H1 (cell line): ENCODE measurements around the gene TMEM139.

Experiments used
- CEBPB ChIP-seq: IDR thresholded peaks from 2 replicates; pipeline ENCODE4 v1.6.1; 2012; ENCODE audit warnings: low read depth, low read length
- EZH2 ChIP-seq: fragments of 200-600 bp; sonication (generic); IDR thresholded peaks from 2 replicates; pipeline ENCODE4 v1.7.1; 2012; ENCODE audit warnings: low read depth, mild to moderate bottlenecking, moderate library complexity, low read length, inconsistent platforms; ENCODE audit not compliant: severe bottlenecking
- JUN ChIP-seq: IDR thresholded peaks from 2 replicates; pipeline ENCODE4 v1.6.1; 2011; ENCODE audit warnings: low read depth, mild to moderate bottlenecking, improper control_type of control experiment, low read length
- KDM1A ChIP-seq: fragments of 200-600, 300-600 bp; sonication (generic); IDR thresholded peaks from 2 replicates; pipeline ENCODE4 v1.7.1; 2016; ENCODE audit warnings: mild to moderate bottlenecking, low read length, borderline replicate concordance
- MAX ChIP-seq: IDR thresholded peaks from 2 replicates; pipeline ENCODE4 v1.6.1; 2012; ENCODE audit warnings: inconsistent platforms
- POLR2A ChIP-seq, 2 experiments: IDR thresholded peaks; 1 replicate in 1 of 2; 2 replicates in 1 of 2; pipeline ENCODE4 v1.6.1; 2011; ENCODE audit warnings: low read depth in 2 of 2, low read length in 2 of 2, mild to moderate bottlenecking in 2 of 2; ENCODE audit errors: control extremely low read depth in 1 of 2
- POLR2AphosphoS5 ChIP-seq: IDR thresholded peaks from 2 replicates; pipeline ENCODE4 v1.6.1; 2011; ENCODE audit warnings: low read depth, low read length
- RAD21 ChIP-seq, 2 experiments: IDR thresholded peaks in 1 of 2; conservative IDR thresholded peaks in 1 of 2; 2 replicates each; pipeline ENCODE4 v1.6.1; 2011; ENCODE audit warnings: low read depth in 2 of 2, low read length in 2 of 2, improper control_type of control experiment in 1 of 2, inconsistent platforms in 1 of 2, mild to moderate bottlenecking in 1 of 2, moderate library complexity in 1 of 2
- SIN3A ChIP-seq, 2 experiments: IDR thresholded peaks in 1 of 2; conservative IDR thresholded peaks in 1 of 2; 2 replicates each; pipeline ENCODE4 v1.6.1; 2011 to 2012; ENCODE audit warnings: low read length in 2 of 2, improper control_type of control experiment in 1 of 2, low read depth in 1 of 2, mild to moderate bottlenecking in 1 of 2
- TCF12 ChIP-seq: IDR thresholded peaks from 2 replicates; pipeline ENCODE4 v1.6.1; 2011; ENCODE audit warnings: low read depth, mild to moderate bottlenecking, low read length
- TEAD4 ChIP-seq: IDR thresholded peaks from 2 replicates; pipeline ENCODE4 v1.6.1; 2012; ENCODE audit warnings: low read depth, low read length, inconsistent platforms, mixed read lengths
- TF ChIP-seq, protein P1 (sequence below), 3 experiments: IDR thresholded peaks; 1 replicate in 2 of 3; 2 replicates in 1 of 3; pipeline versions ENCODE4 v1.5.1 to v1.6.1; 2011; ENCODE audit warnings: low read length in 3 of 3, mild to moderate bottlenecking in 3 of 3, inconsistent platforms in 2 of 3, low read depth in 1 of 3, moderate library complexity in 1 of 3; ENCODE audit not compliant: insufficient read depth in 1 of 3; ENCODE audit errors: control extremely low read depth in 1 of 3

DNA sequence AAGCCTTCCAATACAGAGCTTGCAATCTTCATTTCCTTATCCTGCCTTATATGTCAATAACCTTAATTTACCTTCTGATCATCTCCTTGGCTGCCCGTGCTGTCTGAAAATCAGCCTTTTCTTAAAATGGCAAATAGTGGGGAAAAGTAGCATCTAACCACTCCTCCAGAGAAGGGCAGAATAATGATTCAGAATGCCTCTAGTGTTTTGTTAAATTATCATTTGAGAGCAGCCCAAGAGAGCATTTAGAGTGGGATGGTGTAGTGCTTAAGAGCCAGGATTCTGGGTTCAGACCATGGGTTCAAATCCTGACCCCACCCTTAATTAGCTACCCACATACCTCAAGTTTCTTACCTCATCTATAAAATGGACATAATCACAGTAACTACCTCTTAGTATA is 4.6 kb upstream of the TMEM139 start:
- TF ChIP-seq JUN: no peak
- no peak for TF ChIP-seq RAD21 (IDR thresholded peaks at IDR 0.05 in 1 of 2, conservative IDR thresholded peaks at IDR 0.05 in 1 of 2; ENCODE audit: low read depth in 2 of 2, low read length in 2 of 2)
- TF ChIP-seq POLR2AphosphoS5: no peak
- no peak for TF ChIP-seq KDM1A
- TF ChIP-seq SIN3A (conservative IDR thresholded peaks at IDR 0.05 in 1 of 2, IDR thresholded peaks at IDR 0.05 in 1 of 2; ENCODE audit: low read depth in 1 of 2, low read length in 2 of 2): no peak
- TF ChIP-seq TEAD4: no peak
- TF ChIP-seq EZH2: no peak
- no peak for TF ChIP-seq CEBPB
- TF ChIP-seq, protein P1, sequence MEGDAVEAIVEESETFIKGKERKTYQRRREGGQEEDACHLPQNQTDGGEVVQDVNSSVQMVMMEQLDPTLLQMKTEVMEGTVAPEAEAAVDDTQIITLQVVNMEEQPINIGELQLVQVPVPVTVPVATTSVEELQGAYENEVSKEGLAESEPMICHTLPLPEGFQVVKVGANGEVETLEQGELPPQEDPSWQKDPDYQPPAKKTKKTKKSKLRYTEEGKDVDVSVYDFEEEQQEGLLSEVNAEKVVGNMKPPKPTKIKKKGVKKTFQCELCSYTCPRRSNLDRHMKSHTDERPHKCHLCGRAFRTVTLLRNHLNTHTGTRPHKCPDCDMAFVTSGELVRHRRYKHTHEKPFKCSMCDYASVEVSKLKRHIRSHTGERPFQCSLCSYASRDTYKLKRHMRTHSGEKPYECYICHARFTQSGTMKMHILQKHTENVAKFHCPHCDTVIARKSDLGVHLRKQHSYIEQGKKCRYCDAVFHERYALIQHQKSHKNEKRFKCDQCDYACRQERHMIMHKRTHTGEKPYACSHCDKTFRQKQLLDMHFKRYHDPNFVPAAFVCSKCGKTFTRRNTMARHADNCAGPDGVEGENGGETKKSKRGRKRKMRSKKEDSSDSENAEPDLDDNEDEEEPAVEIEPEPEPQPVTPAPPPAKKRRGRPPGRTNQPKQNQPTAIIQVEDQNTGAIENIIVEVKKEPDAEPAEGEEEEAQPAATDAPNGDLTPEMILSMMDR (IDR thresholded peaks at IDR 0.05; ENCODE audit: control extremely low read depth in 1 of 3, insufficient read depth in 1 of 3, low read depth in 1 of 3, low read length in 3 of 3): no peak
- no peak for TF ChIP-seq MAX
- TF ChIP-seq TCF12: no peak
- TF ChIP-seq POLR2A (IDR thresholded peaks at IDR 0.05; ENCODE audit: control extremely low read depth in 1 of 2, low read depth in 2 of 2, low read length in 2 of 2): no peak
